ENCODE data around the gene ZEB1.

- TF ChIP-seq EZH2 (IDR thresholded peaks at IDR 0.05) (no peak), POLR2AphosphoS5 (IDR thresholded peaks at IDR 0.05; ENCODE audit: borderline replicate concordance, low read depth, low read length) (no peak), FOXP2 (optimal IDR thresholded peaks at IDR 0.05; ENCODE audit: control extremely low read depth, extremely low read length, insufficient read depth) (no peak)
Measured at GRCh38 chr10:31437959-31438358, 118.9 kb downstream of the ZEB1 start.
